BLaER1 (cell line): Measurements from ENCODE around the gene PLCH1.
A peak's percentile ranks its signal among the peaks of the same experiment; 100 is the strongest.

ENCODE experiments used
- H3K27ac ChIP-seq: shearing (Covaris generic); formaldehyde crosslinking; 2 replicates; pipeline ENCODE4 v1.8.1; 2022
- H3K27me3 ChIP-seq: shearing (Covaris generic); formaldehyde crosslinking; 2 replicates; pipeline ENCODE4 v1.8.1; 2022
- H3K36me3 ChIP-seq: shearing (Covaris generic); formaldehyde crosslinking; 2 replicates; pipeline ENCODE4 v1.8.1; 2022
- H3K4me1 ChIP-seq: shearing (Covaris generic); formaldehyde crosslinking; 2 replicates; pipeline ENCODE4 v1.8.1; 2022
- H3K4me2 ChIP-seq: shearing (Covaris generic); formaldehyde crosslinking; 2 replicates; pipeline ENCODE4 v1.8.1; 2022
- H3K4me3 ChIP-seq: shearing (Covaris generic); formaldehyde crosslinking; 2 replicates; pipeline ENCODE4 v1.8.1; 2022
- H3K9ac ChIP-seq: shearing (Covaris generic); formaldehyde crosslinking; 2 replicates; pipeline ENCODE4 v1.8.1; 2022
- H3K9me3 ChIP-seq: shearing (Covaris generic); formaldehyde crosslinking; 2 replicates; pipeline ENCODE4 v1.8.1; 2022
- H4K20me1 ChIP-seq: shearing (Covaris generic); formaldehyde crosslinking; 2 replicates; pipeline ENCODE4 v1.8.1; 2022
- Cebpa-rat ChIP-seq: shearing (Covaris generic); IDR thresholded peaks from 2 replicates; pipeline ENCODE4 v1.8.1; 2022

PLCH1 gene

DNA sequence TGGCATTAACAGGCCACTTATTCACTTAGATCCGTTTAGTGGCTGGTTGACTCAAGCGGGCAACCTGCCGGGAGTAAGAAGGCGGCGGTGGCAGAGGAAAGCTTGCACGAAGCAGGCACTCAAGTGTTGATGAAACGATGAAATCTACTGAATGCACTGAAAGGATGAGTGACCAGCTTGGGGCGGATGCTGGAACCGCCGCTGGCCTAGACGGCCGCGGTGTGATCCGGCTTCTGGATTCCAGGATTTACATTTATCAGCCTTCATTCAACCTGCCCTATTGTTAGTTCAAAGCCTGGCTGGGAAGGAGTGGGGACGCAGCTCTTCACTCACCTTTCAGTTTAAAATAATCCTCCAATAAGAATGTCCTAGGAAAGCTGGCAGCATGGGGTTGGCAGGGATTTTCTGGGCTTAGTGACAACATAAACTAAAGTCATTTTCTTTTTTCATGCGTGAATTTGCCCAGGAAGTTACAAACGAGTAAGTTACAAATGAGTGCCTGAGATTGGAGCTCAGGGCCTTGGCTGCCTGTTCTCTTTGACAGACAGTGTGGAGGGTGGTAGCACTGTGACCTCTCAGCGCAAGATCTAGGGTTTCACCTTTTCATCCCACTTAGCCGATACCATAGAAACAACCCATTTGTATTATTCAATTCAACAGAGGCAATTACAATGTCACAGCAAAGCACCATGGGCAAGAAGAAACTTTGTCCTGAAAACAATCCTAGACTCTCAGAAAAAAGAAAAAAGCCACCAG lies 1.1 kb upstream of the PLCH1 start:
- no peak overlapping the region for H3K4me3 ChIP-seq
- H3K27ac ChIP-seq = no peak overlapping the region
- peaks cover 55% of the 10 kb centered on the region for H3K27me3 ChIP-seq
- H3K9ac ChIP-seq = no peak overlapping the region
- H4K20me1 ChIP-seq = peaks cover 17% of the 10 kb centered on the region; the same call in 1 of the 2 replicates
- no peaks in the 10 kb centered on the region for H3K36me3 ChIP-seq
- H3K4me1 ChIP-seq = peaks cover 26% of the 10 kb centered on the region
- H3K4me2 ChIP-seq = no peak overlapping the region
- no peaks in the 10 kb centered on the region for H3K9me3 ChIP-seq
- no peak for TF ChIP-seq Cebpa-rat

- no peak for TF ChIP-seq Cebpa-rat
- H3K36me3 ChIP-seq = no peaks in the 10 kb centered on the region
- peaks cover 55% of the 10 kb centered on the region for H3K27me3 ChIP-seq
- H3K9ac ChIP-seq = peak overlapping the region; percentile 72
- H3K9me3 ChIP-seq = no peaks in the 10 kb centered on the region
- peak overlapping the region; percentile 92 for H3K4me2 ChIP-seq
- peaks cover 17% of the 10 kb centered on the region; the same call in 1 of the 2 replicates for H4K20me1 ChIP-seq
- peak overlapping the region; percentile 75 for H3K4me3 ChIP-seq
- no peak overlapping the region for H3K27ac ChIP-seq
- H3K4me1 ChIP-seq = peaks cover 26% of the 10 kb centered on the region
These were observed 753 bp downstream of the PLCH1 start for GRCh38 chr3:155744010-155744625.

GRCh38 chr3:155743606-155744005 lies 1.3 kb downstream of the PLCH1 start:
- peaks cover 17% of the 10 kb centered on the region; the same call in 1 of the 2 replicates for H4K20me1 ChIP-seq
- H3K27ac ChIP-seq = no peak overlapping the region
- peaks cover 55% of the 10 kb centered on the region for H3K27me3 ChIP-seq
- TF ChIP-seq Cebpa-rat = no peak
- H3K9me3 ChIP-seq = no peaks in the 10 kb centered on the region
- H3K4me2 ChIP-seq = peak overlapping the region; percentile 92
- H3K36me3 ChIP-seq = no peaks in the 10 kb centered on the region
- peak overlapping the region; percentile 72; the same call in 1 of the 2 replicates for H3K9ac ChIP-seq
- peak overlapping the region; percentile 75 for H3K4me3 ChIP-seq
- peaks cover 26% of the 10 kb centered on the region for H3K4me1 ChIP-seq

GRCh38 chr3:155742349-155742965 lies 2.4 kb downstream of the PLCH1 start:
- Histone ChIP-seq H3K27ac (no peak overlapping the region), H3K4me1 (peaks cover 38% of the 10 kb centered on the region), H3K4me2 (no peak overlapping the region), H3K27me3 (peaks cover 49% of the 10 kb centered on the region), H3K36me3 (no peaks in the 10 kb centered on the region), H3K4me3 (no peak overlapping the region), H3K9ac (no peak overlapping the region), H4K20me1 (peaks cover 17% of the 10 kb centered on the region; the same call in 1 of the 2 replicates), H3K9me3 (no peaks in the 10 kb centered on the region)
- TF ChIP-seq Cebpa-rat = no peak

GRCh38 chr3:155741603-155742002 lies 3.3 kb downstream of the PLCH1 start:
- Histone ChIP-seq H3K4me1 (peaks cover 38% of the 10 kb centered on the region), H3K9ac (no peak overlapping the region), H3K4me3 (no peak overlapping the region), H3K27me3 (peaks cover 41% of the 10 kb centered on the region), H3K36me3 (no peaks in the 10 kb centered on the region), H3K27ac (no peak overlapping the region), H4K20me1 (peaks cover 17% of the 10 kb centered on the region; the same call in 1 of the 2 replicates), H3K9me3 (no peaks in the 10 kb centered on the region), H3K4me2 (no peak overlapping the region)
- TF ChIP-seq Cebpa-rat = no peak

- Histone ChIP-seq H3K4me2 (no peak overlapping the region), H3K9me3 (no peaks in the 10 kb centered on the region), H3K27me3 (peaks cover 36% of the 10 kb centered on the region), H3K9ac (no peak overlapping the region), H3K36me3 (no peaks in the 10 kb centered on the region), H3K27ac (no peak overlapping the region), H4K20me1 (peaks cover 15% of the 10 kb centered on the region; the same call in 1 of the 2 replicates), H3K4me1 (peaks cover 38% of the 10 kb centered on the region), H3K4me3 (no peak overlapping the region)
- TF ChIP-seq Cebpa-rat = no peak
These were observed 3.8 kb downstream of the PLCH1 start for GRCh38 chr3:155741101-155741500.

DNA sequence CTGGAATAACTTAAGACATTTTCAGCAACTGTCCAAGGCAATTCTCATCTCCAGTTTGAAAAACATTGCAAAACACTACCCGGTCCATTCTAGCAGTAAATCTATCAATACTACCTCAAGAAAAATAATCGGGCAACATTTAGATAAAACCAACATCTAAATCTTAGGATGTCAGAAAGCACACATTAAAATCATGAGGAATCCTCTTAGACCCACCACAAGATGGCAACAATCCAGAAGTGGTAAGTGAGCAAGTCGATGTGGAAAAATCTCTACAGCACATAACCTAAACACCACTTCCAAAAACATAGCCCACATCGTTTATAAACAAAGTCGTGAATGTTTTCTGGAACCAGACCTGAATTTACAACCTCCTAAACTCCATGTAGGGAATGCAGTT lies 5.7 kb downstream of the PLCH1 start:
- Histone ChIP-seq H3K4me1 (peaks cover 21% of the 10 kb centered on the region), H3K4me3 (no peak overlapping the region), H4K20me1 (no peaks in the 10 kb centered on the region), H3K9me3 (no peaks in the 10 kb centered on the region), H3K27me3 (peaks cover 16% of the 10 kb centered on the region), H3K27ac (no peak overlapping the region), H3K4me2 (no peak overlapping the region), H3K36me3 (no peaks in the 10 kb centered on the region), H3K9ac (no peak overlapping the region)
- no peak for TF ChIP-seq Cebpa-rat

DNA sequence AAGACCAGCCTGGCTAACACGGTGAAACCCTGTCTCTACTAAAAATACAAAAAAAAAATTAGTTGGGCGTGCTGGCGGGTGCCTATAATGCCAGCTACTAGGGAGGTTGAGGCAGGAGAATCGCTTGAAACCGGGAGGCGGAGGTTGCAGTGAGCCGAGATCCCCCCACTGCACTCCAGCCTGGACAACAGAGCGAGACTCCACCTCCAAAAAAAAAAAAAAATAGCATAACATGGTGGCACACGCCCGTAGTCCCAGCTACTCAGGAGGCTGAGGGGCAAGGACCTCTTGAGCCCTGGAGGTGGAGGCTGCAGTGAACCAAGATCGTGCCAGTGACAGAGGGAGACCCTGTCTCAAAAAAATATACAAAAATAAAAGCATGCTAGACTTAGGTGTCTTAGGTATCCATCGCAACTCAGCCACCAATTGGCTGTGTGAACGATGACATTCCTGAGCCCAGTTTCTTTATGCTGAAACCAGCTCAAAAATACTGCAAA lies 6.2 kb downstream of the PLCH1 start:
- no peak overlapping the region for H3K27ac ChIP-seq
- TF ChIP-seq Cebpa-rat = no peak
- H4K20me1 ChIP-seq = no peaks in the 10 kb centered on the region
- no peak overlapping the region for H3K9ac ChIP-seq
- H3K27me3 ChIP-seq = peaks cover 11% of the 10 kb centered on the region
- H3K4me1 ChIP-seq = peaks cover 18% of the 10 kb centered on the region
- H3K9me3 ChIP-seq = no peaks in the 10 kb centered on the region
- no peaks in the 10 kb centered on the region for H3K36me3 ChIP-seq
- no peak overlapping the region for H3K4me3 ChIP-seq
- H3K4me2 ChIP-seq = peak overlapping the region; percentile 69; the same call in 1 of the 2 replicates

GRCh38 chr3:155737844-155738460 lies 6.9 kb downstream of the PLCH1 start:
- Histone ChIP-seq H3K36me3 (no peaks in the 10 kb centered on the region), H3K4me2 (peak overlapping the region; percentile 69), H3K27me3 (peaks cover 4% of the 10 kb centered on the region), H3K4me1 (peaks cover 12% of the 10 kb centered on the region), H3K4me3 (no peak overlapping the region), H3K9me3 (no peaks in the 10 kb centered on the region), H4K20me1 (no peaks in the 10 kb centered on the region), H3K27ac (no peak overlapping the region), H3K9ac (no peak overlapping the region)
- no peak for TF ChIP-seq Cebpa-rat
